ENCODE measurements around the gene GDE1.

- no peak for TF ChIP-seq CTCF (IDR thresholded peaks at IDR 0.05)
- no peak for TF ChIP-seq POLR2A (IDR thresholded peaks at IDR 0.05)
Measured at GRCh38 chr16:19481296-19481695, 40.6 kb downstream of the GDE1 start.
